T-helper 2 cell (primary cell): ENCODE data around the gene C1S.
A peak's percentile ranks its signal among the peaks of the same experiment; 100 is the strongest.
"Not testable (repeated sequence)": the region's sequence is repeated elsewhere in the genome, so short reads cannot be mapped to it uniquely, and the experiment has no call there.

ENCODE experiments used
- DNase-seq, 5 experiments: peaks; one replicate each; pipeline versions ENCODE4 v3.0.0 to v3.0.0-alpha.2; 2012 to 2022

Gene C1S

GRCh38 chr12:7046383-7047105, 14.0 kb upstream of the C1S start:
- no peak for DNase-seq

- DNase-seq, result no peak
Observed at GRCh38 chr12:7047306-7047705, 13.2 kb upstream of the C1S start.

- not testable (repeated sequence) for DNase-seq
Observed at GRCh38 chr12:7049445-7049951, 11.0 kb upstream of the C1S start.

GRCh38 chr12:7049973-7050372, 10.5 kb upstream of the C1S start:
- DNase-seq, result not testable (repeated sequence)

GRCh38 chr12:7054925-7055324, 5.6 kb upstream of the C1S start:
- DNase-seq, result no peak

GRCh38 chr12:7055736-7056135, 4.8 kb upstream of the C1S start:
- not testable (repeated sequence) for DNase-seq

GRCh38 chr12:7058163-7058845, 2.2 kb upstream of the C1S start:
- DNase-seq, result no peak

- DNase-seq, result no peak
Observed at GRCh38 chr12:7058850-7059395, 1.6 kb upstream of the C1S start.

- DNase-seq, result no peak
Observed at GRCh38 chr12:7059780-7060179, 738 bp upstream of the C1S start.

GRCh38 chr12:7061138-7061537, 620 bp downstream of the C1S start:
- no peak for DNase-seq

GRCh38 chr12:7061596-7061995, 1.1 kb downstream of the C1S start:
- no peak for DNase-seq

- DNase-seq, result no peak
Observed at GRCh38 chr12:7064516-7064915, 4.0 kb downstream of the C1S start.

- DNase-seq, result no peak
Observed at GRCh38 chr12:7065073-7065623, 4.6 kb downstream of the C1S start.

- DNase-seq, result no peak
Observed at GRCh38 chr12:7066596-7066995, 6.1 kb downstream of the C1S start.

GRCh38 chr12:7067096-7067495, 6.6 kb downstream of the C1S start:
- DNase-seq, result no peak

- DNase-seq, result no peak
Observed at GRCh38 chr12:7068240-7068993, 7.9 kb downstream of the C1S start.

- no peak for DNase-seq
Observed at GRCh38 chr12:7068994-7069346, 8.5 kb downstream of the C1S start.

GRCh38 chr12:7069386-7069785, 8.9 kb downstream of the C1S start:
- DNase-seq, result no peak

GRCh38 chr12:7072035-7072434, 11.5 kb downstream of the C1S start:
- DNase-seq, result no peak

- DNase-seq, result no peak
Observed at GRCh38 chr12:7072554-7072953, 12.0 kb downstream of the C1S start.

- DNase-seq, result no peak
Observed at GRCh38 chr12:7073946-7074345, 13.4 kb downstream of the C1S start.

GRCh38 chr12:7075518-7075917, 15.0 kb downstream of the C1S start:
- peak in 1 of 5 experiments; percentile 29 for DNase-seq

- no peak for DNase-seq
Observed at GRCh38 chr12:7075939-7076338, 15.4 kb downstream of the C1S start.
